Stimulated activated CD4-positive, alpha-beta T cell treated with anti-CD3 and anti-CD28 coated beads, Interleukin-4, amount 100 ng/mL, for 24 hours (primary cell): ENCODE results near the gene ZNF428.
A peak's percentile ranks its signal among the peaks of the same experiment; 100 is the strongest.
"Not testable (repeated sequence)": the region's sequence is repeated elsewhere in the genome, so short reads cannot be mapped to it uniquely, and the experiment has no call there.

Experiments
- DNase-seq: peaks from one replicate; pipeline ENCODE4 v3.0.0-alpha.2; 2020

Gene ZNF428, protein sequence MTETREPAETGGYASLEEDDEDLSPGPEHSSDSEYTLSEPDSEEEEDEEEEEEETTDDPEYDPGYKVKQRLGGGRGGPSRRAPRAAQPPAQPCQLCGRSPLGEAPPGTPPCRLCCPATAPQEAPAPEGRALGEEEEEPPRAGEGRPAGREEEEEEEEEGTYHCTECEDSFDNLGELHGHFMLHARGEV

DNA sequence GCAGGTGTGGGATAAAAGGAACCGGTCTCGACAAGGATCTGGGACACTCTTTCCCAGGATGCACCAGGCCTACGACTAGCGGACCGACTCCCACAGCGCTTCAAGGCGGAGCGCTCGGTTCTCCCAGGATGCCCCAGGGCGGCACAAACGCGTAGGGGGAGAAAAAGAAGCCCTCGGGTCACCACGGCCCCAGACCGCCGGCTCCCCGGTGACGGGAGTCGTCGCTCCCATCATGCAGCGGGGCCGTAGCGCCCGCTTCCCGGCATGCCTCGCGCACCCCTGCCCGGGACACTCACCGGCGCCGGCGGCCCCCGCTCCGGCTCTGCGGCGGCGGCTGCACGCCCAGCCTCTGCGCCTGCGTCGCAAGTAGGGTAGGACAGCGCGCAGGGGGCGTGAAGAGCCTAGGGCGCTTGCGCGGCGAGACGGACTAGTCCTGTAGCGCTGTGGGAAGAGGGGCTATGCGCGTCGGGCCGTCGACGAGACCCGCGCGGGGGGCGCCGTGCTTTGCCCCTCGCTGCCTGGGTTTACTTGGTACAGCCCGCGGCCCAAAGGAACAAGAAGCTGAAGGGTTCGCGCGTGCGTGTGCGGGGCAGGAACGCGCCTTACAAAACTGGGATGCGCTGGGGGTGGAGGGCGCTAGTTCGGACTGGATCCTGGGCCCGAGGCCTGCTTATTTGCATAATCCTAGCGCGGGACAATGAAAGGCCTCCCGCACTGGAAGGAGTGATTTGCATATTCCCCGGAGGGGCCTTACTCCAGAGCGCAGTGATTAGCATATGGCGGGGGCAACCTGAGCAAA lies at the start of gene ZNF428:
Gene ZNF428 (minus strand): TSS at position 368 of the 799 bp plus-strand sequence. CDS start 5,325 bp downstream, outside the sequence.
- DNase-seq, result peak; percentile 91

DNA sequence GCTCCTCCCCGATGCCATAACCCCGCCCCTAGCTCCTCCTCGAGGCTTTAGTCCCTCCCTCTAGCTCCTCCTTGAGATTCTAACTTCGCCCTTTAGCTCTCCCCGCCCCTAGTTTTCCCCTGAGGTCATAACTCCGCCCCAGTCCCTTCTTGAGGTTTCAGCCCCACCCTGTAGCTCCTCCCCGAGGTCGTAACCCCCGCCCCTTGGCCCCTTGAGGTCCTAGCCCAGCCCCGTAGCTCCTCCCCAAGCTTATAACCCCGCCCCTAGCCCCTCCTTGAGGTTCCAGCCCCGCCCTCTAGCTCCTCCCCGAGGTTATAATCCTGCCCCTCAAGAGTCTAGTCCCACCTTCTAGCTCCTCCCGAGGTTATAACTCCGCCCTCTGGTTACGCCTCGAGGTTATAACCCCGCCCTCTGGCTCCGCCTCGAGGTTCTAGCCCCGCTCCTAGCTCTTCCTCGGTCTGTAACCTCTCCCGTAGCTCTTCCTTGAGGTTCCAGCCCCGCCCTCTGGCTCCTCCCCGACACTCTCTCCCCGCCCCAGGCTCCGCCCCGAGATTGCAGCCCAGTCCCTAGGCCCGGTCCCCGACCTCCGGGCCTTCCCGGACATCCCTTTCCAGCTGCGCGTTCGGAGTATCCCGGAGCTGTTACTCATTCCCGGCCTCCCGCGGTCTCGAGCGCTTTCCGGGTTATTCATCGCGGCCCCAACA lies 49.1 kb upstream of the ZNF428 start:
- DNase-seq, result peak; percentile 95

DNA sequence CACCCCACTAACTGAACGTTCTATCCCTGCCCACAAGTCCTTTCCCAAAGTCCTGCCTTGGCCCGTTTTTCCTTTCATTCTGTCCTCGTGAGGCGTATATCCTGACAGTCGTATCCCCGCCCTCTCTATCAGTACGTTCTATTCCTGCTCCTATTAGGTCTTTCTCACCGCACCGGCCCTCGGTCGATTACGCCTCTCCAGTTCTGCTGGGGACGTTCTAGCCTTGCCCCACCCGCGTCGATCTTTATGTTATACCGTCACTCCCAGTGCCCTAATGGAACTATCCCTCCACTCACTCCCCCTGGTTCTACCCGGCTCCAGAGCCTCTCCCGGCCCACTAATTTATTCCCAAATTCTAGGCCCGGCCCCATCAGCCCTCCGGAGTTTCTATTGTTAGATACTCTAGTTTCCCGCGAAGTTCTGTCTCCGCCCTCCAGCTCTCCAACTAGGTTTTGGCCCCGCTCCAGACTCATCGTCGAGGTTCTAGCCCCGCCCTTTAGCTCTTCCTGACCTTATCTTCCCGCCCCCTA lies 48.5 kb upstream of the ZNF428 start:
- DNase-seq, result no peak

DNA sequence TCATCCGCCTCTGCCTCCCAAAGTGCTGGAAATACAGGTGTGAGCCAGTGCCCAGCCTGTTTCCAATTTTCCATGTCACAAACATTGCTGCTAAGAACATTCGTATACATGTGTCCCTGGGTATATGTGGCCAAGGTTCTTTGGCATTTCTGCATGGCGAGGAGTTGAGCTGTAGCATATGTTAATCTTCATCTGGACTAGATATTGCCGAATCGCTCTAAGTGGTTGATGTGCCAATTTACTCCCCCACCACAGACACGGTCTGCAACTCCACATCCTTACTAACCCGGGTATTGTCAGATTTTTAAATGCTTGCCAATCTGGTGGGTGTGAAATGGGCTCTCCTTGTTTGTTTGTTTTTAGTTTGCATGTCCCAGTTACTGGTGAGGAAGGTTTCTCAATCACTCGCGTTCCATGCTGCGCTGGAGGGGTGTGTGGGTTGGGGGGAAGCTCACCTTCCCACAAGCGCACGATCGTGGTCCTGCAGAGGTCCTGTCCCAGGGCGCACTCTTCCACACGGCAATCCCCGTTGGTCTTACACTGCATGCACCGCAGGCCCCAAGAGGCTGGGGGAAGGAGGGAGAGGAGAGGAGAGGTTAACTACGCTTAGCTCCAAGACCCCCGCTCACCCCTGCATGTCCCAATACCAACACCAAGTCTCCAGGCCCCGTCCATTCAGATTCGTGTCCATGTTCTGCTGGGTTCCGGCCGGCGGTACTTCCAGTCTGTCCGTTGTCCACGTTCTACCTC lies 47.9 kb upstream of the ZNF428 start:
- DNase-seq, result no peak

DNA sequence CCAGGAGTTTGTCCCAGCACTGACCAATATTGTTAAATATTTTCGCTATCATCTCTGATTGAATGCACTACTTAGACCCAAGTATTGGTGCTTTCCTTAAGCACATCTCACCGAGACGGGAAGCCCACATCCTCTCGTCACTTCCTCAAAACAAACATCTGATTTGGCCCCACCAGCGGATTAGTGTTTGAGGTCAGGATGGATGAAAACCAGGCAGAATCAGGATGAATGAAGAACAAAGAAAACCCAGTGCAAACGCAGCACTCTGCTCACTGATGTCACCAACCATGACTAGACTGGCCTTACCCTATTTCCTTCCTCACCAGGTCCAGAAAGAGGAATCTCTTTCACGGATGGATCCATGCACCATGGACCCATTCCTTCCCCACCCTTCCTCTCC lies 44.6 kb upstream of the ZNF428 start:
- DNase-seq, result peak; percentile 15

DNA sequence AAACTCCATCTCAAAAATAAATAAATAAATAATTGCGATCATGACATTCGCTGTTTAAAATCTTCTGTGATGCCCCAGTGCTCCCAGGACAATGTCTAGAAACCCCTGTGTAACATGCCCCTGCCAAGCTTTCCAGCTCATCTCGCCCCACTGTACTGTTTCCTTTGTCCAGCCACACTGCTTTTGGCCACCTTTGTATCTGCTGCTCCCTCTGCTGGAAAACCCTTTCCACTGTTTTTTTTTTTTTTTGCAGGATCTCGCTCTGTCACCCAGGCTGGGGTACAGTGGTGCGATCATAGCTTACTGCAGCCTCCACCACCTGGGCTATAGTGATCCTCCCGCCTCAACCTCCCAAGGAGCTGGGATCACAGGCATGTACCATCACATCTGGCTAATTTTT lies 43.1 kb upstream of the ZNF428 start:
- no peak for DNase-seq

DNA sequence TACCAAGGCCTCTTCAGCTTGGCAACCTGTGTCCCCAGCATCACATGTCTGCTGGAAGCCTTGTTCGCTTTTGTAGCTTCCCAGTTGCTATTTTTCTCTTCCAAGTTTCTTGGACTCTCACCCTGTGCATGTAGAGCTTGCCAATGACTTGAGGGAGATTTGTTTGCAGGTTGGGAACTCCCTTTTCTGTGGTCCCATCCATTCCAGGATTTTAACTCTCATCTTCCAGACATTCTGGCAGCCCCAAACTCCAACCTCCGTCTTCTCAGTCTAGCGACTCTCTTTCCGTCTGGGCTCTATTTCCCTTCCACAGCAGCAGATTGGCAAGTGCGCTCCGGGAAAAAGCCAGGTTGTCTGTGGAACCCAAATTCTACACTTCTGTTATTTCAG lies 41.5 kb upstream of the ZNF428 start:
- no peak for DNase-seq

DNA sequence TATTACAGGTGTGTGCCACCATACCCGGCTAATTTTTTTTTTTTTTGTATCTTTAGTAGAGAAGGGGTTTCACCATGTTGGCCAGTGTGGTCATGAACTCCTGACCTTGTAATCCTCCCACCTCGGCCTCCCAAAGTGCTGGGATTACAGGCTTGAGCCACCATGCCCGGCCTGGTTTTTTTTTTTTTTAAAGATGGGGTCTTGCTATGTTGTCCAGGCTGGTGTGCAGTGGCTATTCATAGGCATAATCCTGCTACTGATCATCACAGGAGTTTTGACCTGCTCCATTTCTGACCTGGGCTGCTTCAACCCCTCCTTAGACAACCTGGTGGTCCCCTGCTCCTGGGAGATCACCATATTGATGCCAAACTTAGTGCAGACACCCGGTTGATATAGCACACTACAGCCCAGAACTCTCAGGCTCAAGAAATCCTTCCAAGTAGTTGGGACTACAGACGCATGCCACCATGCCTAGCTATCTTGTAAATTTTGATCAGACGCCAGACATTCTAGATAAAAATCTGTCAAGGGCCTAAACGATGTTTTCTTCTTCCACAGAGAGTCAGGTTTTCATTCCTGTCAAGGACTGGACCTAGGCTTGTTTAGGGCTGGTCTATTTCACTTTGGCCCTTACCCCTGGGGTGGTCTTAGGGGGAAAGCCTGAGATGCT lies 41.0 kb upstream of the ZNF428 start:
- no peak for DNase-seq

DNA sequence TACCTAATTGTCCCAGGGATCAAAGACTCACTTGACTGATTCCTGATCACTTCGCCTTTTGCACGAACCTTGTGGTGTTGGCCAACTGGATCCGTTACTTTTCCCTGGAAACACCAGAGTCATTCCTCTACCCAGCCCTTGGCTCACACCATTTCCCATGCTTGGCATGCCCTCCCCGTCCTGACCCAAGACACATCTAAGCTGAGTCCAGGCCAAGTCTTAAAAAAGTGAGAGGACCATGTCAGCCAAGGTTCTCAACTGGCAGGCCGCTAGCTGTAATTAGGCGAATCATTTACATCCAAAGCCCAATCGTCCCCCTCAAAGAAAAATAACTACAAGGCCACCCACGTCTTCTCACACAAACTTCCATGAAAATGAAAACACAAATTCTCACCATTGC lies 39.1 kb upstream of the ZNF428 start:
- DNase-seq, result no peak

DNA sequence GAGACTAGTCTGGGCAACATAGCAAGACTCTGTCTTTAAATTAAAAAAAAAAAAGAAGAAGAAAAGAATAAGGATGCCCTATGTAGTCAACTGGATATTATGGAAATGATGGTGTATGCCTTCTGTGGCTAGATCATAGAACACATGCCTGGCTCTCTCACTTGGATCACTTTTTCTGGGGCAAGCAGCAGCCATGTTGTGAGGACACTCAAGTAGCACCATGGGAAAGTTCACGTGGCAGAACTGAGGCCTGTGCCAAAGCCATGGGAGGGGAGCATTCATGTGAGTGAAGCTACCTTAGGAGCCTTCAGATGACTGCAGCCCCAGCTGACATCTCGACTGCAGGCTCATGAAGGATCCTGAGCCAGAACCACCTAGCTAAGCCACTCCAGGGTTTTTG lies 38.6 kb upstream of the ZNF428 start:
- DNase-seq, result no peak

DNA sequence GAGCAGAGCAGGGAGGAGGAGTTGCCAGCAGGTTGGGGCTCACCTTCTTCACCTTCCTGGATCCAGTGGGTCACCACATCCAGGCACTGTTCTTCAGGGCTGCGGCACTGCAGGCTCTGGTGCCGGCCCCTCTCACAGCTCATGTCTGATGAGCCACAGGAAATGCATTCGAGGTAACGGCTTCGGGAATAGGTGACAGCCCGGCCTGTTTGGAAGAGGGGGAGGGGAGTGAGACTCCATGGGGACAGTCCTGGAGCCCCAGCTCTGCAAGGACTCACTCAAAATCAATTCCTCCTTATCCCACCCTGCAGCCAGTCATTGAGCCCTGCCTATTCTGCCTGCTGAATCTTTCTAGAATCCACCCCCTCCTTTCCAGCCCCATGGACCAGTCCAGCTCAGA lies 37.0 kb upstream of the ZNF428 start:
- no peak for DNase-seq

DNA sequence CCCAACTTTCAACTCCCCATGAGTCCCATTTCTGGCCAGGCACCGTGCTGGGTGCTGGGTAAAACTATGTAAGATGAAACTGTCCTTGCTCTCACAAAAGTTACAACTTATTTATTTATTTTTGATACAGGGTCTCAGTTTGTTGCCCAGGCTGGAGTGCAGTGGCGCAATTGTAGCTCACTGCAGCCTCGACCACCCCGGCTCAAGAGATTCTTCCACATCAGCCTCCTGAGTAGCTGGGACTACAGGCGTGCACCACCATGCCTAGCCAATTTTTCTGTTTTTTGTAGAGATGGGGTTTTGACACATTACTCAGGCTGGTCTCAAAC lies 33.1 kb upstream of the ZNF428 start:
- no peak for DNase-seq

DNA sequence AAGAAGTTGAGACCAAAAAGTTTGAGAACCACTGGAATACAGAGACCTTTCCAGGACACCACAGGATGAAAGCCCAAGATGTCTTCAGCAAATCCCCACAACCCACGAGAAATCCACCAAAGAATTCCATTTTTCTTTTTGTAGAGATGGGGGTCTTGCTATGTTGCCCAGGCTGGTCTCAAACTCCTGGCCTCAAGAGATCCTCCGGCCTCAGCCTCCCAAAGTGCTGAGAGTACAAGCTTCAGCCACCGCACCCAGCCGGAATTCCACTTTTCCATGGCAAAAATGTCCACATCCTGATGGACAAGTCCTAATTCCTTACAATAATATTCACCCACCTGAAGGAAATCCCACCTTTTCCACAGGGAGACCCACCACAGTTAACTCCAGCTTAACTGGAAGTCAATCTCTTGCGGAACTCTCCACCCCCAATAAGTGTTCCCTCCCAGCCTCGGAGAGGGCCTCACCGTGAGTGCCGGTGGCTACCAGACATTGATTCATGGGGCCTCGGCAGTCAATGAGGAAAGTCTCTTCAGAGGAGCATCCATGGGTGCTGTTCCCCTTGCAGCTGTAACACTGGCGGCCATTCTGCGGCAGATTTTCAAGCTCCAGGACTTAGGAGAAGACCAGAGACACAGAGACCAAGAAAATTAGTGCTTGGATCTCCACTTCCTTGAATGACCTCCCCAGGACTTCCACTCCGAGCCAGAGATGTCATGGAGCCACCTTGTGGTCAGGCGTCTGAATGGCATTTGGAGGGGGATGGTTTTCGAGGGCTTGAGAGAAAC lies 32.5 kb upstream of the ZNF428 start:
- DNase-seq, result peak; percentile 43

DNA sequence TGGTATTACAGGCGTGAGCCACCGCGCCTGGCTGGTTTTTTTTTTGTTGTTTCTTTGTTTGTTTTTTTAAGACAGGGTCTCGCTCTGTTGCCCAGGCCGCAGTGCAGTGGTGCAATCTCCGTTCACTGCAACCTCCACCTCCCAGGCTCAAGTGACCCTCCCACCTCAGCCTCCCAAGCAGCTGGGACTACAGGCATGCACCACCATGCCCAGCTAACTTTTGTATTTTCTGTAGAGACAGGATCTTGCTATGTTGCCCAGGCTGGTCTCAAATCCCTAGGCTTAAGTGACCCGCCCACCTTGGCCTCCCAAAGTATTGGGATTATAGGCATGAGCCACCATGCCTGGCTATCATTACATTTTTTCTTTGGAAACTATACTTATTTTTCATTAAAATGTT lies 30.8 kb upstream of the ZNF428 start:
- not testable (repeated sequence) for DNase-seq

DNA sequence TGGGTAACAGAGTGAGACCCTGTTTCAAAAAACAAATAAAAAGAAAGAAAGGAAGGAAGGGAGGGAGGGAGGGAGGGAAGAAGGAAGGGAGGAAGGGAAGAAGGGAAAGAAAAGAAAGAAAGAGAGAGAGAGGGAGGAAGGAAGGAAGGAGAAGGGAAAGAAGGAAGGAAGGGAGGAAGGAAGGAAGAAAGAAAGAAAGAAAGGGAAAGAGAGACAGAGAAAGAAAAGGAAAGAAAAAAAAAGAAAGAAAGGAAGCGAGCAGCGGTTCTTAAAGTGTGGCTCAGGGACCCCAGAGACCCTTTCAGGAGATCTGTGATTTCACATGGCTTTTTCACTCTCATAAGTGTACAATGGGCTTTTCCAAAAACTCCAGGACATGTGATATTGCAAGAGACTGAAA lies 30.1 kb upstream of the ZNF428 start:
- no peak for DNase-seq

DNA sequence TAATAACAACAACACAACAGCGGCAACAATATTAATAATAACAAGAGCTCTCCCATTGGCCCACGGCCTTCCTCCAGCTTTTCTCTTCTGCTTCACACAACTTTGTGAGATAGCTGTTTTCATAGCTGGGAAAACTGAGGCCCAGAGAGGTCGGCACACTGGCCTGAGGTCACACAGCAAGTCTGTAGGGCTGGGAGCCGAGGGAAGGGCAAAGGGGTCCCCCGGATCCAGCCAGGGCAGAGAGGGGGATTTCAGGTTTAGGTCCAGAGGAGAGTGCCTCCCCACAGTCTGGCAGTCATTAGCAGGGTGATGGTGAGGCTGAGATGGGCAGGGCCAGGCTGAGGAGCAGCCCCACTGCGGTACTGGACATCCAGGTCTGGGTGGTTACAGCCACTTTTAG lies 29.2 kb upstream of the ZNF428 start:
- no peak for DNase-seq

DNA sequence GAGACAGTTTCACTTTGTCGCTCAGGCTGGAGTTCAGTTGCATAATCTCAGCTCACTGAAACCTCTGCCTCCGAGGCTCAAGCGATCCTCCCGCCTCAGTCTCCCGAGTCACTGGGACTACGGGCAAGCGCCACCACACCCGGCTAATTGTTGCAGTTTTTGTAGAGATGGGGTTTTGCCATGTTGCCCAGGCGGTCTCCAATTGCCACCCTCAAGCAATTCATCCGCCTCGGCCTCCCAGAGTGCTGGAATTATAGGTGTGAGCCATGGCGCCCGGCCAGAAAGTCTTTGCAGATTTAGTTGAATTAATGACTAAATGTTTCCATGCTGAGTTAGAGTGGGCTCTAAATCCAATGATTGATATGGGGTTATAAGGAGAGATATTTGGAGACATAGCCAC lies 24.8 kb upstream of the ZNF428 start:
- no peak for DNase-seq

DNA sequence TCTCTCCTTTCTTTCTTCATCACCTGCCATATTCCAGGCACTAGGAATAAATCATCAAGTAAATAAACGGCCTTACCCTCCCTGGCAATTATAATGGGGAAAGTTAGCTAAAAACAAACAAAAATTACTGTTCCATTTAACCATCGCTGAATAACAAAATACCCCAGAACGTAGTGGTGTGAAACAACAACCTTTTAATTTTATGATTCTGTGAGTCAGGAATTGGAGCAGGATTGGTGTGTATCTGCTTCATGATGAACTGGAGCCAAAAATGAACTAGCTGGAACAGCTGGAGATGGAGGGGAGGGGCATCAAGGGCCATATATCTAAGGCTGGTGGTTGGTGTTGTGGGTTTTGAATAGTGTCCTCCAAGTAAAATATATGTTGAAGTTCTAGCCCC lies 23.9 kb upstream of the ZNF428 start:
- DNase-seq, result no peak

DNA sequence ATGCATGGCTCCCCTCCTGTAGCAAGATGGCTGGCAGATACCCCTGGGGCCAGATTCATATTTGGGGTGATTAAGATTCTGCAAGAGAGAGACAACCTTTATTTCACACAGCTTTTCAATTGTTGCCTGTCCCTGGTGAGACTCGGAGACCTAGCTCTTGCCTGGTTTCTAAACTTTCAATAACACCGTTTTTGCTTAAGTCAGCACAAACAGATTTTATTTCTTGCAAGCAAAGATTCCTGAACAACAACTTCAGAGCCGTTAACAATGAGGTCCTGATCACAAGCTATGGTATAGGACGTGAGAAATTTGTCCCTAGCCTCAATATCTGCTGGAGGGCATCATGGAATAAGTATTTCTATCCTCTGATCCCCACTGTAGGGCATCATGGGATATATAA lies 23.1 kb upstream of the ZNF428 start:
- DNase-seq, result no peak

DNA sequence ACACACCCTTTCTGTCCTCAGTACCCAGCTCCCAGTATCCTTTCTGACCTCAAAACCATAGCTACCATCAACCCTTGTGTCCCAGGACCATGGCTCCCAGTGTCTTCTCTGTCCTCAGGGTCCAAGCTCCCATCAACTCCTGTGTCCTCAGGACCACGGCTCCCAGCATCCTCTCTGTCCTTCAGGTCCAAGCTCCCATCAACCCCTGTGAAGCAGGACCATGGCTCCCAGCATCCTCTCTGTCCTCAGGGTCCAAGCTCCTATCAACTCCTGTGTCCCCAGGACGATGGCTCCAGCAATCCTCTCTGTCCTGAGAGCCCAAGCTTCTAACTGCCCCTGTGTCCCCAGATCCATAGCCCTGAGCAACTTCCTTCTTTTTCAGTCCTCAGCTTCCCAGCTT lies 21.9 kb upstream of the ZNF428 start:
- no peak for DNase-seq

DNA sequence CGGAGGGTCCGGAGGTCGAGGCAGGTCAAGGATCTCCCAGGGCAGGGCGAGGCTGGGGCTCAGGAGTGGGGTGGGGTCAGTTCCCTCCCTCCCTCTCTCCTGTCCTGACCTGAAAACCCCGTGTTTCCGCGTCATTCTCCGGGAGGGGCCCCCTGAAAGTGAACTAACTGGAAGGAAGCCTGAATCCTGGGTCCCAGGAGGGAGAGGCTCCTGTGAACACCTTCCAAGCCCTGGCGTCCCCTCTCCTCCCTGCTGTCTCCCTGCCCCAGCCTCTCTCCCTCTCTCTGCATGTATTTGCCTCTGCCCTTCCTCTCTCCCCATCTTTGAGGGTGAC lies 21.0 kb upstream of the ZNF428 start:
- no peak for DNase-seq
